Testis (tissue), 3 donors: ENCODE data around the gene ATF6B. TPM values are rescaled to one million over a fixed set of nuclear protein-coding genes. Genes with fewer than 3 reads are reported as not detected.
A peak's percentile ranks its signal among the peaks of the same experiment; 100 is the strongest.

ENCODE experiments used
- DNase-seq: peaks from one replicate; pipeline ENCODE4 v3.0.0-alpha.2; 2019
- H3K27ac ChIP-seq, 2 donors: fragments of 200-600 bp; sonication (generic); one replicate each; pipeline ENCODE4 v1.5.1; 2019
- H3K27me3 ChIP-seq: fragments of 200-600 bp; sonication (generic); one replicate; pipeline ENCODE4 v1.5.1; 2019
- H3K36me3 ChIP-seq: fragments of 200-600 bp; sonication (generic); one replicate; pipeline ENCODE4 v1.5.1; 2017; ENCODE audit warnings: low read depth; ENCODE audit errors: missing control alignments
- H3K4me1 ChIP-seq: fragments of 200-600 bp; sonication (generic); one replicate; pipeline ENCODE4 v1.5.1; 2019
- H3K4me3 ChIP-seq, 2 donors: fragments of 200-600 bp; sonication (generic); one replicate each; pipeline ENCODE4 v1.5.1; 2017 to 2019
- H3K9me3 ChIP-seq: fragments of 200-600 bp; sonication (generic); one replicate; pipeline ENCODE4 v1.5.1; 2017
- POLR2A ChIP-seq: fragments of 450-650 bp; IDR thresholded peaks from one replicate; pipeline ENCODE4 v1.6.1; 2017; ENCODE audit warnings: antibody characterized with exemption, mild to moderate bottlenecking, moderate library complexity
- WGBS, 2 donors: methylation state at CpG; one replicate each; pipeline ENCODE4 v1.1.5; 2018; 5-methylcytosine and 5-hydroxymethylcytosine counted together
- intact Hi-C: fragments of 100-400 bp; cut with DNase I; formaldehyde crosslinking; loops from one replicate; pipeline ENCODE4 v1.15.1; 2023; ENCODE audit warnings: low total_unique reads
- polyA plus RNA-seq: library from polyadenylated mRNA; stranded (reverse); fragments of 350-450 nt; fragmentation: Illumina TruSeq; extraction: RNeasy Lipid Tissue Mini Kit (QIAGEN cat#74804); gene quantifications from one replicate; pipeline ENCODE4 v1.2.3, GENCODE V29; 2014; ENCODE audit warnings: low read depth, low replicate concordance; ENCODE audit not compliant: insufficient read depth
- total RNA-seq, 2 donors: library from RNA; depleted of rRNA; stranded (reverse); fragments of >200 nt; gene quantifications; one replicate each; pipeline ENCODE4 v1.2.3, GENCODE V29; 2016
- TF ChIP-seq, protein P1 (sequence below), 3 experiments: fragments of 450-650 bp in 2 of 3; fragments of 200-600 bp in 1 of 3; sonication (generic) in 1 of 3; IDR thresholded peaks; one replicate each; pipeline ENCODE4 v1.5.1; 2016 to 2019; ENCODE audit warnings: antibody characterized with exemption in 3 of 3, mild to moderate bottlenecking in 2 of 3, moderate library complexity in 1 of 3

Gene ATF6B
- total and polyA plus RNA-seq, 3 donors from 2014 or later, result 76.3 to 138 (median 120) TPM

- peaks cover 27% of the 10 kb centered on the region for H3K4me1 ChIP-seq
Measured at GRCh38 chr6:32151181-32151862, 23.3 kb upstream of the ATF6B start.

DNA sequence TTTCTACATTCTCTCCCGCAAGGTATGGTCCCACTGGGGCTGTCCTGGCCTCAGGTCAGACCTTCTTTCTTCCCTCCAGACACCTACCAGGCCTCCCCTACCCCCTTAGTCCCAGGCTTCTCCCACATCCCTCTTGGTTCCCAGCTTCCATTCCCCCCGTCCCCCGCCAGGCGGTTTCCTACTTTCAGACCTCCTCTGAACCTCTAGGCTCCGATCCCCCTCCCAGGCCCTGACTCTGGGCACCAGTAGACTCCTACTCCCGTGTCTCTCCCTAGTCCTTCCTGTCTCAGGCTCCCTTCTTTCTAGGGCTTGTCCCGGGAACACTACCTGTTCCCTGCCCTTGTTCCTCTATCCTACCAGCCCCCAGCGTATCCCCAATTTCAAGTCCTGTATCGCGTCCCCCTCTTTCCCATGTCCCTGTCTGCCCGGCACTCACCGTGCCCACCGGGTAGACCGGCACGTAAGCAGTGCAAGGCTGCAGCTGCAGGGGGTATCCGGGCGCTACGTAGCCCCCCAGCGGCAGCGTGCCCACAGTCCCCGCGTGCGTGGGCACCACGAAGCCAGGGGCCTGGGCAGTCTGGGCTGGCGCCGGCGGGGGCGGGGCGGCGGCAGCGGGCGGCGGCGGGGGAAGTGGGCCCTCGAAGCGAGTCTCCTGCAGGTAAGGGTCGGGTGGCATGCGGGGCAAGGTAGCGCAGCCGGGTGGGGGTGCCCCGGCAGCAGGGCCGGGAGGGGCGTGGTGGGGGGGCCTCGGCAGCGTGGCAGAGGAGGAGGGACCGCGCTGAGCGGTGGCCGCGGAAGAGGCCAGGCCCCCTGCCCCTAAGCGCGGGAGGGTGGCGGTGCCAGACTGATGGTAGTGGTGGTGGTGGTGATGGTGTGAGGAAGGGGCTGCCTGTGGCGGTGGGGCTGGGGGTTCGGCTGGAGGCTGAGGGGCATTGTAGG, 22.2 kb upstream of the ATF6B start:
- H3K27ac ChIP-seq, result no peak overlapping the region
- TF ChIP-seq POLR2A, result no peak
- TF ChIP-seq, protein P1, sequence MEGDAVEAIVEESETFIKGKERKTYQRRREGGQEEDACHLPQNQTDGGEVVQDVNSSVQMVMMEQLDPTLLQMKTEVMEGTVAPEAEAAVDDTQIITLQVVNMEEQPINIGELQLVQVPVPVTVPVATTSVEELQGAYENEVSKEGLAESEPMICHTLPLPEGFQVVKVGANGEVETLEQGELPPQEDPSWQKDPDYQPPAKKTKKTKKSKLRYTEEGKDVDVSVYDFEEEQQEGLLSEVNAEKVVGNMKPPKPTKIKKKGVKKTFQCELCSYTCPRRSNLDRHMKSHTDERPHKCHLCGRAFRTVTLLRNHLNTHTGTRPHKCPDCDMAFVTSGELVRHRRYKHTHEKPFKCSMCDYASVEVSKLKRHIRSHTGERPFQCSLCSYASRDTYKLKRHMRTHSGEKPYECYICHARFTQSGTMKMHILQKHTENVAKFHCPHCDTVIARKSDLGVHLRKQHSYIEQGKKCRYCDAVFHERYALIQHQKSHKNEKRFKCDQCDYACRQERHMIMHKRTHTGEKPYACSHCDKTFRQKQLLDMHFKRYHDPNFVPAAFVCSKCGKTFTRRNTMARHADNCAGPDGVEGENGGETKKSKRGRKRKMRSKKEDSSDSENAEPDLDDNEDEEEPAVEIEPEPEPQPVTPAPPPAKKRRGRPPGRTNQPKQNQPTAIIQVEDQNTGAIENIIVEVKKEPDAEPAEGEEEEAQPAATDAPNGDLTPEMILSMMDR (IDR thresholded peaks at IDR 0.05), result no peak
- H3K4me3 ChIP-seq, result no peak overlapping the region
- DNase-seq, result no peak
- intact Hi-C loops, result no loop called here
- H3K36me3 ChIP-seq, result no peaks in the 10 kb centered on the region
- no peaks in the 10 kb centered on the region for H3K27me3 ChIP-seq
- WGBS, 2 donors, result 44 to 47% methylated on average over 25 to 55 of the region's 55 CpGs
- H3K9me3 ChIP-seq, result no peaks in the 10 kb centered on the region
- H3K4me1 ChIP-seq, result peaks cover 22% of the 10 kb centered on the region

More at GRCh38 chr6:32151181-32151862, 23.3 kb upstream of the ATF6B start:
- Histone ChIP-seq H3K36me3 (no peaks in the 10 kb centered on the region), H3K27me3 (no peaks in the 10 kb centered on the region), H3K4me3 (peak overlapping the region; percentile 39 to 56), H3K27ac (peak overlapping the region; percentile 39 to 44), H3K9me3 (no peaks in the 10 kb centered on the region)
- no peak for DNase-seq
- WGBS, 2 donors, result 20 to 25% methylated on average over 8 of the region's 8 CpGs
- TF ChIP-seq, protein P1 (IDR thresholded peaks at IDR 0.05), result no peak
- no peak for TF ChIP-seq POLR2A
- intact Hi-C loops, result no loop called here

DNA sequence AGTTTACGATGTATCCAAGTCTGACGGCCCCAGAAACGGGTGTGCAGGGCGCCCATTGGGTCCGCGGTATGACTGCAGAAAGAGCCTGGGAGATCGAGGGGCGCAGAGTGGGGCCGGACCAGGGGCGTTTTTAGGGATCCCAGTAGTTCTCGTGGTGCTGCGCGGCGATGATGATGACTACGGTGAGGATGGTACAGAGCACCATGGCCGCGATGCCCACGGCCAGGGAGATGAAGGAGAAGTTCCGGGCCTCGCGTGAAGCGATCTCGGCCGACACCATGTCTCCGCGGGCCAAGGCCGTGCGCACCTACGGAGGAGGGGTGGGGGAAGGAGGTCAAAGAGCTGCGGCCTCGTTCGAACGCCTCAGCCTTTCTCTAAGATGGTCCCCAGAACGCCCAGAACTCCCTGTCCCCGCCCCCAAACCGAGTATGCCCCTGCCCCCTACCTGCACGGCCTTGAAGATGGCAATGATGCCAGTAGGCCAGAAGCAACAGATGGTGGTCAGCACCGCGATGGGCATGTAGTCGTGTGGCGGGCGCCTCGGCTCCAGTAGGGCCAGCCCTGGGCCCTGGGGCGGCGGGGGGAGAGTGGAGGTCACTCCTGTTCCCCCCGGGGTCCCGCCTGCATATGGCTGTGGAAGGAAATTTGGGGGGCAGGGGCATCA, 21.2 kb upstream of the ATF6B start:
- 69 to 70% methylated on average over 34 to 47 of the region's 47 CpGs for WGBS, 2 donors
- no peaks in the 10 kb centered on the region for H3K27me3 ChIP-seq
- H3K27ac ChIP-seq, result no peak overlapping the region
- H3K4me1 ChIP-seq, result peaks cover 16% of the 10 kb centered on the region
- H3K9me3 ChIP-seq, result no peaks in the 10 kb centered on the region
- TF ChIP-seq, protein P1 (IDR thresholded peaks at IDR 0.05), result no peak
- TF ChIP-seq POLR2A, result no peak
- H3K36me3 ChIP-seq, result no peaks in the 10 kb centered on the region
- H3K4me3 ChIP-seq, result peak overlapping the region in 1 of 2 donors; percentile 6
- intact Hi-C loops, result no loop called here
- no peak for DNase-seq

GRCh38 chr6:32148289-32149091, 20.4 kb upstream of the ATF6B start:
- WGBS, 2 donors, result 49 to 50% methylated on average over 39 of the region's 39 CpGs
- Histone ChIP-seq H3K4me3 (peak overlapping the region; percentile 6 to 12), H3K27ac (no peak overlapping the region), H3K27me3 (no peaks in the 10 kb centered on the region), H3K4me1 (peaks cover 16% of the 10 kb centered on the region), H3K36me3 (no peaks in the 10 kb centered on the region), H3K9me3 (no peaks in the 10 kb centered on the region)
- TF ChIP-seq POLR2A, result no peak
- TF ChIP-seq, protein P1 (IDR thresholded peaks at IDR 0.05), result no peak
- intact Hi-C loops, result no loop called here
- peak; percentile 73 for DNase-seq
